Measurements from ENCODE around the gene SLC6A6. TPM values are rescaled to one million over a fixed set of nuclear protein-coding genes. Genes with fewer than 3 reads are reported as not detected.

SLC6A6 gene
- total and polyA plus RNA-seq, 2 experiments from 2014 or later = 4.6 to 10.6 TPM

DNA sequence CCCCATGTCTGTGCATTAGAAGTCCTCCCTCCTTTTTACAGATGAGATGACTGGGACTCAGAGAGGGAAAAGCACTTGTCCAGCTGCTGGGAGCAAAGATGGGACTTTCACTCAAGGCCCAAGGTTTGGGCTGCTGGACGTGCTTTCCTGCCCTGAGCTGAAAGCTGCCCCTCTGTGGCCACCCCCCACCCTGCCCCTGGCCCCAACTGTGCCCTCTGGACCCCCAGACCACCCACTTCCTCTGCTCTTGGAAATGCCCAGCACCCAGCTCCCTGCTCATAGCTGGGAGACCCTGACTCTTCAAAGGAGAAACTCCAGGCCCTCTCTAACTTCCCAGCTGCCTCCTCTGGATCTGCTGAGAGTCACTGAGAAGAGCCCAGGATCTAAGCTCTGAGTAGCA lies 117.0 kb downstream of the SLC6A6 start:
- Histone ChIP-seq H3K4me1 (ENCODE audit: insufficient read depth) (no peaks in the 10 kb centered on the region), H3K4me3 (no peak overlapping the region), H3K27ac (no peak overlapping the region), H3K9me3 (ENCODE audit: low read depth) (no peaks in the 10 kb centered on the region), H2AFZ (no peak overlapping the region), H3K9ac (no peak overlapping the region), H3K27me3 (replicated peaks; ENCODE audit: insufficient read depth) (no peaks in the 10 kb centered on the region), H4K20me1 (ENCODE audit: insufficient read depth) (no peaks in the 10 kb centered on the region), H3K4me2 (ENCODE audit: unreplicated experiment) (no peak overlapping the region), H3F3A (ENCODE audit: insufficient read depth) (no peaks in the 10 kb centered on the region), H3K79me2 (ENCODE audit: insufficient read depth) (no peaks in the 10 kb centered on the region), H3K9me2 (ENCODE audit: insufficient read depth) (no peaks in the 10 kb centered on the region), H3K36me3 (ENCODE audit: low read depth) (no peaks in the 10 kb centered on the region)
- TF ChIP-seq EZH2 (IDR thresholded peaks at IDR 0.05; ENCODE audit: insufficient read depth, poor library complexity, severe bottlenecking) (no peak), EZH2phosphoT487 (IDR thresholded peaks at IDR 0.05; ENCODE audit: insufficient read depth, low read depth) (no peak)
- DNase-seq = no peak
- in situ Hi-C loops (cut with MboI) = loop anchor here (25.0 kb wide), 1 partner anchor 393 kb away; no protein-coding TSS in a partner anchor
- WGBS, 2 experiments (ENCODE audit: low coverage in 1 of 2, low lambda C conversion rate in 2 of 2, missing lambda C conversion rate in 2 of 2) = 14 to 21% methylated on average over 1 of the region's 1 CpG

DNA sequence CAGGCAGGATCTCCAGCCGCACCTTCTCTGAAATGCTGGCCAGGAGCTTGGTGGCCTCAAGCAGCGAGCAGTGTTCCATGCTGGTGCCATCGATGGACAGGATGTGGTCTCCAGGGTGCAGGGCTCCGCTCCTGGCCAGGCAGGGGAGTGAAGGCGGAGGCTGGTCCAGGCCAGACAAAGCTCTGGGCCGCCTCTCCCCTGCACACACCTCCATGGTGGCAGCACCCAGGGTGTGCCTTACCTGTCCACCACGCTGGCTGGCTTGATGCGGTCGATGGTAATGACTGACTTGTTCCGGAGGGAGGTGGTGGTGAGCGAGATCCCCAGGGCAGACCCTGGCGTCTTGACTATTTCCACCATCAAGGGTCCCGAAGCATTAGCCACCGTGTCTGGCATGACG lies 117.7 kb downstream of the SLC6A6 start:
- in situ Hi-C loops (cut with MboI) = loop anchor here (25.0 kb wide), 1 partner anchor 392 kb away; no protein-coding TSS in a partner anchor
- Histone ChIP-seq H3K4me1 (ENCODE audit: insufficient read depth) (no peaks in the 10 kb centered on the region), H3K9me2 (ENCODE audit: insufficient read depth) (no peaks in the 10 kb centered on the region), H3K4me2 (ENCODE audit: unreplicated experiment) (no peak overlapping the region), H3K27ac (no peak overlapping the region), H3F3A (ENCODE audit: insufficient read depth) (no peaks in the 10 kb centered on the region), H3K9me3 (ENCODE audit: low read depth) (no peaks in the 10 kb centered on the region), H2AFZ (no peak overlapping the region), H3K79me2 (ENCODE audit: insufficient read depth) (no peaks in the 10 kb centered on the region), H3K36me3 (ENCODE audit: low read depth) (no peaks in the 10 kb centered on the region), H3K4me3 (no peak overlapping the region), H3K9ac (no peak overlapping the region), H4K20me1 (ENCODE audit: insufficient read depth) (no peaks in the 10 kb centered on the region), H3K27me3 (replicated peaks; ENCODE audit: insufficient read depth) (no peaks in the 10 kb centered on the region)
- no peak for DNase-seq
- WGBS, 2 experiments (ENCODE audit: low coverage in 1 of 2, low lambda C conversion rate in 2 of 2, missing lambda C conversion rate in 2 of 2) = 78 to 82% methylated on average over 15 of the region's 15 CpGs
- no peak for TF ChIP-seq EZH2phosphoT487 (IDR thresholded peaks at IDR 0.05; ENCODE audit: insufficient read depth, low read depth)
- TF ChIP-seq EZH2 (IDR thresholded peaks at IDR 0.05; ENCODE audit: insufficient read depth, poor library complexity, severe bottlenecking) = no peak

DNA sequence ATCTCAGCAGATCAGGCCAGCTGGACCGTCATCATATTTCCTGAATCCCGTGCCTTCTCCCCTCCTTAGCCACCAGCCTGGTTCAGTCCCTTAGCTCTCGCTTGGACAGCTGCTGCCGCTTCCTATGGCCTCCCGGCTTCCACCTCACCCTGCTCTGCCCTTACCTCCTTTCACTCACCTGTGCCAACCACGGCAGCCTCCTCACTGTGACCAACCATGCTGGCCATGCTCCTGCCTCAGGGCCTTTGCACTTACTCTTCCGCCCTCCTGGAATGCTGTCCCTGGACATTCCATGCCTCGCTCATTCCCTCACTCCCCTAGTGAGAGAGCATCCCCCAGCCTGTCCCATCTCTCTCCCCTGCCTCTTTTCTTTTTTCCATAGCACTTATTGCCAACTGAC lies 118.6 kb downstream of the SLC6A6 start:
- H3K4me2 ChIP-seq (ENCODE audit: unreplicated experiment) = no peak overlapping the region
- in situ Hi-C loops (cut with MboI) = loop anchor here (25.0 kb wide), 1 partner anchor 391 kb away; no protein-coding TSS in a partner anchor
- no peak overlapping the region for H3K9ac ChIP-seq
- no peak overlapping the region for H2AFZ ChIP-seq
- no peaks in the 10 kb centered on the region for H3K4me1 ChIP-seq (ENCODE audit: insufficient read depth)
- no peak for DNase-seq
- H3F3A ChIP-seq (ENCODE audit: insufficient read depth) = no peaks in the 10 kb centered on the region
- H3K27ac ChIP-seq = no peak overlapping the region
- H3K9me3 ChIP-seq (ENCODE audit: low read depth) = no peaks in the 10 kb centered on the region
- TF ChIP-seq EZH2 (IDR thresholded peaks at IDR 0.05; ENCODE audit: insufficient read depth, poor library complexity, severe bottlenecking) = no peak
- no peak for TF ChIP-seq EZH2phosphoT487 (IDR thresholded peaks at IDR 0.05; ENCODE audit: insufficient read depth, low read depth)
- no peak overlapping the region for H3K4me3 ChIP-seq
- no peaks in the 10 kb centered on the region for H3K27me3 ChIP-seq (replicated peaks; ENCODE audit: insufficient read depth)
- H3K79me2 ChIP-seq (ENCODE audit: insufficient read depth) = no peaks in the 10 kb centered on the region
- no peaks in the 10 kb centered on the region for H3K9me2 ChIP-seq (ENCODE audit: insufficient read depth)
- no peaks in the 10 kb centered on the region for H3K36me3 ChIP-seq (ENCODE audit: low read depth)
- 80% methylated on average over 8 of the region's 8 CpGs for WGBS, 2 experiments (ENCODE audit: low coverage in 1 of 2, low lambda C conversion rate in 2 of 2, missing lambda C conversion rate in 2 of 2)
- no peaks in the 10 kb centered on the region for H4K20me1 ChIP-seq (ENCODE audit: insufficient read depth)

DNA sequence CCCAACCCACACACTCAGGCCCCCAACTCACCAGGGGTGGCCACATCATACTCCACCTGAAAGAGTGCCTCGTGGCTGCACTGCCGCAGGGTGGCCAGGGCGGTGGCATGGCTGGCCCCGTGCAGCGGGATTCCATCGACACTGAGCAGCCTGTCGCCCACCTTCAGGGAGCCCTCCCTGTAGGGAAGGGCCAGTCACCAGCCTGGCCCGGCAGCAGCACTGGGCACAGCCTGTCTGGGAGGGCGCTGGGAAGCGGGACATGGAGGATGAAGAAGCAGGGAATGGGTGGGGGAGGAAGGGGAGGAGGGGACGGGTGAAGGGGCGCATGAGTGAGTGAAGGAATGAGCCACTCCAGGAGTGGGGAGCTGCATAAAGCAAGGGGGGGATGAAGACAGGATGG lies 119.2 kb downstream of the SLC6A6 start:
- TF ChIP-seq EZH2 (IDR thresholded peaks at IDR 0.05; ENCODE audit: insufficient read depth, poor library complexity, severe bottlenecking) = no peak
- no peak for TF ChIP-seq EZH2phosphoT487 (IDR thresholded peaks at IDR 0.05; ENCODE audit: insufficient read depth, low read depth)
- Histone ChIP-seq H3K9ac (no peak overlapping the region), H3K4me3 (no peak overlapping the region), H3K27me3 (replicated peaks; ENCODE audit: insufficient read depth) (no peaks in the 10 kb centered on the region), H3K4me2 (ENCODE audit: unreplicated experiment) (no peak overlapping the region), H3K9me3 (ENCODE audit: low read depth) (no peaks in the 10 kb centered on the region), H3K79me2 (ENCODE audit: insufficient read depth) (no peaks in the 10 kb centered on the region), H3K36me3 (ENCODE audit: low read depth) (no peaks in the 10 kb centered on the region), H3K27ac (no peak overlapping the region), H2AFZ (no peak overlapping the region), H3F3A (ENCODE audit: insufficient read depth) (no peaks in the 10 kb centered on the region; the same call in 1 of the 2 replicates), H3K9me2 (ENCODE audit: insufficient read depth) (no peaks in the 10 kb centered on the region), H4K20me1 (ENCODE audit: insufficient read depth) (no peaks in the 10 kb centered on the region), H3K4me1 (ENCODE audit: insufficient read depth) (no peaks in the 10 kb centered on the region)
- WGBS, 2 experiments (ENCODE audit: low coverage in 1 of 2, low lambda C conversion rate in 2 of 2, missing lambda C conversion rate in 2 of 2) = 62 to 75% methylated on average over 10 to 12 of the region's 12 CpGs
- no peak for DNase-seq
- in situ Hi-C loops (cut with MboI) = loop anchor here (25.0 kb wide), 1 partner anchor 391 kb away; no protein-coding TSS in a partner anchor
